Occipital lobe (tissue), 2 donors: ENCODE measurements around the gene RCOR1. TPM values are rescaled to one million over a fixed set of nuclear protein-coding genes. Genes with fewer than 3 reads are reported as not detected.
"Not testable (repeated sequence)": the region's sequence is repeated elsewhere in the genome, so short reads cannot be mapped to it uniquely, and the experiment has no call there.

ENCODE experiments used
- DNase-seq: peaks from one replicate; lab custom pipeline; 2025; lab: John Stamatoyannopoulos, UW
- total RNA-seq: library from RNA; depleted of rRNA; stranded (reverse); fragments of >200 nt; gene quantifications from one replicate; pipeline ENCODE4 v1.2.3, GENCODE V29; 2014

Gene RCOR1
- total RNA-seq, 1 donor from 2014 or later = 13.1 TPM

GRCh38 chr14:102571043-102571442, 21.4 kb upstream of the RCOR1 start:
- no peak for DNase-seq

- DNase-seq = no peak
Measured at GRCh38 chr14:102571478-102572042, 20.9 kb upstream of the RCOR1 start.

DNA sequence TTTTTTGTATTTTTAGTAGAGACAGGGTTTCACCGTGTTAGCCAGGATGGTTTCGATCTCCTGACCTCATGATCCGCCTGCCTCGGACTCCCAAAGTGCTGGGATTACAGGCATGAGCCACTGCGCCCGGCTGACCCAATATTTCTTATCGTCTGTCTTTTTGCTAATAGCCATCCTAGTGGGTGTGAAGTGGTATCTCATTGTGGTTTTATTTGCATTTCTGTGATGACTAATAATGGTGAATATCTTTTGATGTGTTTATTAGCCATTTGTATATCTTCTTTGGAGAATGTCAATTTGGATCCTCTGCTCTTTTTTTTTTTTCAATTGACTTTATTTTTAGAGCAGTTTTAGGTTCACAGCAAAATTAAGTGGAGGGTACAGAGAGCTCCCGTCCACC, 19.3 kb upstream of the RCOR1 start:
- DNase-seq = not testable (repeated sequence)

GRCh38 chr14:102573591-102574046, 18.8 kb upstream of the RCOR1 start:
- DNase-seq = no peak

DNA sequence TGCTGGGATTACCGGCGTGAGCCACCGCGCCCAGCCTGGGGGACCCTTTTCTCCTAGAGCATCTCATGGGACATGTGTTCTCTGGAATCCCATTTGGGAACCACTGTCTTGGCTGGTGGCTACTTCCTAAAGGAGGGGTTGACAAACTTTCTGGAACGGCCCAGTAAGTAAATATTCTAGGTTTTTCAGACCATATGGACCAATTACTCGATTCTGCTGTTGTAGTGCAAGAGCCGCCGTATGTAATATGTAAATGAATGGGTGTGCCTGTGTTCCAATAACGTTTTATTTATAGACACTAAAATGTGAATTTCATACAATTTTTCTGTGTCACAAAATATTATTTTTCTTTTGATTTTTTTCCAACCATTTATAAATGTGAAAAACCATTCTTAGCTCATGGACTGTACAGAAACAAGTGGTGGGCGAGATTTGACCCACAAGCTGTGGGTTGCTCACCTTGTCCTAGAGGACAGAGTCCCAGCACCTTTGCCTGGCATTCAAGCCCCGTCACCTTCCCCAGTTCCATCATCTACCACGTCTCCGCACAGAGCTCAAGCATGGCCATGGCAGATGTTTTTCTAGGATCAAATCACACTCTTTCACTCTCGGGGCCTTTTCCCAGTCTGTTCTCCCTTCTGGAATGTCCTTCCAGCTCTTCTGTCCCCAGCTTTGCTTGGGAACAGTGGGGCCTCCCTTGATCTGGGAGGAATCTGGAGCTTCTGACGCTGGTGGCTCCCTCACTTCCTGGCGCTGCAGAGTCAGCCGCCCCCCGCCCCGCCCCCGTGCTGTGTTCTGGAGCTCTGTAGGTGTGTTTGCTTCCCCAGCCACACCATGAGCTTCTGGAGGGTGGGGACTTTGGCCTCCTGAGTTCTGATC, 17.9 kb upstream of the RCOR1 start:
- DNase-seq = no peak

- DNase-seq = no peak
Measured at GRCh38 chr14:102575160-102575845, 17.1 kb upstream of the RCOR1 start.

- DNase-seq = not testable (repeated sequence)
Measured at GRCh38 chr14:102575846-102576428, 16.5 kb upstream of the RCOR1 start.

GRCh38 chr14:102578821-102579220, 13.6 kb upstream of the RCOR1 start:
- no peak for DNase-seq

DNA sequence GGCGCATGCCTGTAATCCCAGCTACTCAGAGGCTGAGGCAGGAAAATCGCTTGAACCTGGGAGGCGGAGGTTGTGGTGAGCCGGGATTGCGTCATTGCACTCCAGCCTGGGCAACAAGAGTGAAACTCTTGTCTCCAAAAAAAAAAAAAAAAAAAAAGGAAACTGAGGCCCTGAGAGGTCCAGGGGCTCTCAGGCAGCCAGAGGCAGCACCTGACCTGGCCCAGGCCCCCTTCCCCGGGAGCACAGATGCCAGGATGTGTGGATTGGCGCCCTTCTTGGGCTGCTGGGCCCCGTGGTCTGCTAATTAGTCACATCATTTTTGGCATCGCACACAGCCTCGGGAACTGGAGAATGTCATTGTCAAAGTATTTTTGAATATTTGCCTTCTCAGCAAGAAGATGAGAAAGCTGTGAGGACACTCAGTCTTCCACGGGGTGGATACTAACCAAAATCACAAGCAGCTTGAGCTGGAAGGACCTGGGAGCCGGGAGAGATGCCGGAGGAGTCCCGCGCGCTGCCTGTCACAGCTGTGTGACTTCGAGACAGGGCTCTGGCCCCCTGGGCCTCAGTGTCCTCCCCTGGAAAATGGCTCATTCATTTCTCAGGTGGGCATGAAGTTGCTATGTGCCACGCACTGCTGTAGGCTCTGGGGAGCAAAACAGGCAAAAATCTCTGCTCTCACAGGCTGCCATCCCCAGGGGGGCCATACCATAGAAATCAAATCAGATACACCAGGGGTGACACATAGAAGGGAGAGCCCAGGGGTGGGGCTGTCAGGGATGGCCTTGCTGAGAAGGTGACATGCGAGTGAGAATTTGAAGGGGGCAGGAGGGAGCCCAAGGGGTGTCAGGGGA, 12.5 kb upstream of the RCOR1 start:
- no peak for DNase-seq

DNA sequence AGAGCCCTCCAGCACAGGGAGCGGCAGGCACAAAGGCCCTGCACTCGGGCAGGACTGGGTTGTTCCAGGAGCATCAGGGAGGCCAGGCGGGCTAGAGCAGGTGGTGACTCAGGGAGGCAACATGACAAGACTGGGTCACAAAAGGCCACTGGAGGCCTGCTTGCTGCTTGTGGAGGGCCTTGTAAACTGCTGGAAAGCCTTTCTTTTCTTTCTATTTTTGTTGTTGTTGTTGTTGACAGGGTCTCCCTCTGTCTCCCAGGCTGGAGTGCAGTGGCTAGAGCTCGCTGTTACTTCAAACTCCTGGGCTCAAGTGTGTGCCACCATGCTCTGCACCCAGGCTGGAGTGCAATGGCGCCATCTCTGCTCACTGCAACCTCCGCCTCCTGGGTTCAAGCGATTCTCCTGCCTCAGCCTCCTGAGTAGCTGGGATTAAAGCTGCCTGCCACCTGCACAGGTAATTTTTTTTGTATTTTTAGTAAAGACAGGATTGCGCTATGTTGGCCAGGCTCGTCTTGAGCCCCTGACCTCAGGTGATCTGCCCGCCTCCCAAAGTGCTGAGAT, 11.8 kb upstream of the RCOR1 start:
- no peak for DNase-seq

GRCh38 chr14:102581193-102581592, 11.3 kb upstream of the RCOR1 start:
- DNase-seq = no peak

DNA sequence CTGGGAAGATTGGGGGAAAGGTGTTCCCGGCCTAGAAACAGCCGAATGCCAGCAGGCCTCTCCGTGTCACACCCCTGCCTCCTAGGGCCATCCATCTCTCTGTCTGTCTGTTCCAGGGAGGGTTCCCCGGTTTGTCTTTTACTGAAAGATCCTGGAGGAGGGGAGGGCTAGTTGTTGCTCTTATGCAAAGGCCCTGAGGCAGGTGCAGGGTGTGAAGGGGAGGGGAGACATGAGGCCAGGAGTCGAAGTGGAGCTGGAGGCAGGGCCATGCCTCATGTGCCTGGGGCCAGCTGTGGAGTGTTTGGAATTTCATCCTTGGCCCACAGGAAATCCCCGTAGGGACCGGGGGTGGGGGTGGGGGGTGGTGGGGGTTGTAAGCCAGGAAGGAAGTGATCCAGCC, 8.7 kb upstream of the RCOR1 start:
- DNase-seq = no peak

DNA sequence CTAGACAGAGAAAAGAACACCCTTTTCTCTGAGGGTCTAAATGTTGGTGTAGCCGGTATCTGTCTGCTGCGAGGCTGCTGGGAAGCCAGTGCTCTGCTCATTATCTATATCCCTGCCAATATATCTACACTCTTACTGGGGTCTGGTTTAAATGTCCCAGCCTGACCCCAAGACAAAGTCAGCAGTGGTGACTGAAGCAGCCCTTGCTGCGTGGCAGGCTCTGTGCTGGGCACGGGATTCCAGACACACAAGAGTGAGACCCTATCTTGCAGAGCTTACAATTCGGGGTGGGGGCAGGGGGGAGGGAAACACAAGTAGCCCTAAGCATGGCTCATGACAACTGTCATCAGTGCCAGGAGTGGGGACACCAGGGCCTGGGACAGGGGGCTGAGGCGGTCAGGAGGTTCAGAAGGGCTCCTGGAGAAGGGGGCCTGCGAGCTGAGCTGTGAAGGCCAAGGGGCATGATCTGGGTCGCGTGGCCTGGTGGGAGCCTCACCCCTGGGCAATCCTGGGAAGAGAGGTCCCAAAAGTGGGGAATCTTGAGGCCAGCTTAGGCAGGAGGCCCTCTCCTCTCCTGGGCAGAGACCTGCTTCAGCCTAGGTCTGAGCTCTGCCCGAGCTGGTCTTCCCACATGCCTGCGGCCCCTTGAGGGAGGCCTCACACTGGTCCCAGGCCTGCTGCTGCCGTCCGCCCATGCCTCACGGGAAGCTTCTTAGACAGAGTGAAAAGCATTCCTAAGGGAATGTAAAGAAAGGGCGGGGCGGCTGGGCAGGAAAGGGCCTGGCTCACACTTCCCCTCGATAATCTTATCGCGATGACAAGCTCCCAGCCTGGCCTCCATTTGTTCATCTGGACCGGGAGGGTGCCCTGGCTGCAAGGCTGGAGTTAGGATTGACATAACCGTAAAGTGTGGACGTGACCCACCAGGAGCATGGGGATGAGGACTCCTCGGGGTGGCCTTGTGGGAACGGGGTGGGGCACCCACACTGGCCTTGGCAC, 7.3 kb upstream of the RCOR1 start:
- no peak for DNase-seq

GRCh38 chr14:102586420-102587104, 5.9 kb upstream of the RCOR1 start:
- no peak for DNase-seq

GRCh38 chr14:102588821-102589220, 3.6 kb upstream of the RCOR1 start:
- no peak for DNase-seq

- no peak for DNase-seq
Measured at GRCh38 chr14:102589761-102590290, 2.6 kb upstream of the RCOR1 start.

DNA sequence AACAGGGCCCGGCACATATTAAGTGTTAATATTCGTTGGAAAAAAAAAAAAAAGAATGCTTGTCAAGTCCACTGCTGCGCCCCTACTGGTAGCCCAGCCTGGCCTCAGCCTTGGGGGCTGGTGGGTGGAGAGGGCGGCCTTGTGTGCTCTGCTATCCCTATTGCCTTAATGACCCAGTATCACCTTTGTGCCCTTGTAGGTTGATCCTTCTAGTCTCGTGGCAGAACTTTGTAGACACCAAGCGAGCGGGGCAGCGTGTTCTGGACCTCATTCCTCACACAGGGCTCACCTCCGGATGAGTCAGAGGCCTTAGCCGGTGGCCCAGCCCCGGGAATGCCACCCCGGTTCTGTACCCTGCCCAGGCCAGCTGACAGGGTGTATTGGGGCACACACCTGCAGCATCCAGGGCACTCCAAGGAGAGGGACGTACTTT, 1.8 kb upstream of the RCOR1 start:
- DNase-seq = no peak

- DNase-seq = no peak
Measured at GRCh38 chr14:102591372-102591943, 991 bp upstream of the RCOR1 start.
